HEK293T (cell line): ENCODE measurements around the gene POLN.

ENCODE experiments used
- CTBP1 ChIP-seq: fragments of 450-650 bp; IDR thresholded peaks from 2 replicates; pipeline ENCODE4 v1.6.1; 2016; ENCODE audit warnings: borderline replicate concordance
- FOXA1 ChIP-seq: fragments of 450-650 bp; IDR thresholded peaks from 2 replicates; pipeline ENCODE4 v1.6.1; 2016; ENCODE audit warnings: mild to moderate bottlenecking
- HDGF ChIP-seq: fragments of 450-650 bp; IDR thresholded peaks from 2 replicates; pipeline ENCODE4 v1.6.1; 2017; ENCODE audit warnings: antibody characterized with exemption, borderline replicate concordance

- TF ChIP-seq FOXA1 (no peak), CTBP1 (no peak), HDGF (no peak)
Measured at GRCh38 chr4:2275546-2276251, 33.8 kb upstream of the POLN start.
